T-helper 2 cell treated with Interferon-gamma antibody and Interleukin-4, amounts not matched to agents 5 μg/mL and 100 μg/mL, for 36 hours (primary cell): ENCODE measurements around the gene CD74.

Experiments
- DNase-seq: peaks from one replicate; pipeline ENCODE4 v3.0.0; 2021; ENCODE audit warnings: low spot score
- H3K27ac Mint-ChIP-seq: one replicate; pipeline ENCODE4 v1.8.0; 2021; ENCODE audit warnings: mild to moderate bottlenecking, mixed read lengths
- H3K27me3 Mint-ChIP-seq: one replicate; pipeline ENCODE4 v1.8.0; 2021; ENCODE audit warnings: low read depth, mixed read lengths
- H3K36me3 Mint-ChIP-seq: one replicate; pipeline ENCODE4 v1.8.0; 2021; ENCODE audit warnings: low read depth, mixed read lengths
- H3K4me1 Mint-ChIP-seq: one replicate; pipeline ENCODE4 v1.8.0; 2021; ENCODE audit warnings: low read depth, mixed read lengths
- H3K4me3 Mint-ChIP-seq: one replicate; pipeline ENCODE4 v1.8.0; 2022; ENCODE audit warnings: mild to moderate bottlenecking, moderate library complexity, mixed read lengths
- H3K9me3 Mint-ChIP-seq: one replicate; pipeline ENCODE4 v1.8.0; 2021; ENCODE audit warnings: mixed read lengths

The CD74 gene

DNA sequence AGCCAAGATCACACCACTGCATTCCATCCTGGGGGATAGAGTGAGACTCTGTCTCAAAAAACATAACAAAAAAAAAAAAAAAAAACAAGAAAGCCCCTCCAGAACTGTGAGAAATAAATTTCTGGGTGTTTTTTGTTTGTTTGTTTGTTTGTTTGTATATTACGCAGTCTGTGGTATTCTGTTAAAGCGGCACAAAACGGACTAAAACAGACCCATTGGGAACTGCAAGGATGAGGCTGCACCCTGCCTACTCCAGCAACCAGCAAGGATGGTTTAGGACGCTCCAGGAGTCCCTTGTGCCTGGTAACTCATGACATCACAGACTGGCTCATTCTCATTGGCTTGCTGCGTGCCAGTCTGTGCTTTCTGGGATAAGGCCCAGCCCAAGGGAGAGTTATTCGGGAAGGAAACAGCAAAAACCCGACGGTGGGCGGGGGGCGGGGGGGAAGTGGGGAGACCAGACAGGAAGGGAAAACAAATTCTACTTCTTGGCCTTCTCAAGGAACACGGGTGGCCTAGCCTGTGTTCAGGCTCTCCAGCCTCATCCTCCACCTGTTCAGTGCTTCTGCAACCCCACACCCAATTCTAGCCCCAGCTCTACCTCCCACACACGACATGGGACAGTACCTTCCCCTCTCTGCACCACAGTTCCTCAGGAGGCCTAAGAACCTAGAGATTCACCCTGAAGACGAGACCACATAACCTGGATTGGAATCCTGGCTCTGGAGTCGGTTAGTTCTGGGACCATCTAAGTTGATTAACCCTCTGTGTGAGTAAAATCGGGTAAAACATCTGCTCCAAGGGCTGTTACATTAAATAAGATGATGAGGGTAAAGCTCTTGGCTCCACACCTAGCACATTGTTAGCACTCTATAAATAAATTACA, 2.8 kb downstream of the CD74 start:
- DNase-seq: peak; percentile 43
- H3K4me1 Mint-ChIP-seq: peaks cover 27% of the 10 kb centered on the region

DNA sequence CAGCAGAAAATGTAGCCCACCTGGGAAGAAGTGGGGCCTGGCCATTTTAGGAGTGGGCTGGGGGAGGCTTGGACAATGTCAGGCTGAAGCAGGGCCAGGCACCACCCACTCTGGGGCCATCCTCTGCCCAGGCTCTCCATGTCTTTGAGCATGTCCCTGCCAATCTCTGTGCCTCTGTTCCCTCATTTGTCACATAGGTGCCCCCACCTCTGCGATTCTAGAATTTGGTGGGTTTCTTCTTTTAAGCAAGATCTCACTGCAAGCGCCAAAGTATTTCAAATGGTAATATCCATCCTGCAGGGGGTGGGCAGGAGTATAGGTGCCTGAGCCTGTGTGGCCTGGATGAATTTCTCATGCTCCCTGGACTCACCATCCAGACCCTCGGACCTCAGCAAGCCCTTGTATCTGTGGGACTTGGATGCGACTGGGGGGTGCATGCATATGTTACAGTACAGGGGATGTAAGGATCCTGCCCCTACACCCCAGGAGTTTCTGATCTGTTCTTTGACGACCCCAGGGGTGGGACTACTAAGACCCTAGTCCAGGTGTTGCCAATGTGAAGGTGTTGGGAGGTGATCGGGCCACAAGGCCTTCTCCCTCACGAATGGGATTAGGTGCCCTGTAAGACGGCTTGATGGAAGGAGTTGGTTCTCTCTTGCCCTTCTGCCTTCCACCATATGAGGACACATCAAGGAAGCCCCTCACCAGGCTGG, 4.3 kb downstream of the CD74 start:
- H3K36me3 Mint-ChIP-seq: peaks cover 38% of the 10 kb centered on the region
- H3K27ac Mint-ChIP-seq: peak overlapping the region; percentile 45
- no peak overlapping the region for H3K4me3 Mint-ChIP-seq
- peaks cover 25% of the 10 kb centered on the region for H3K4me1 Mint-ChIP-seq
- no peaks in the 10 kb centered on the region for H3K9me3 Mint-ChIP-seq
- DNase-seq: no peak
- no peaks in the 10 kb centered on the region for H3K27me3 Mint-ChIP-seq

More for the DNA sequence above, 2.8 kb downstream of the CD74 start:
- Mint-ChIP-seq H3K27ac (peak overlapping the region; percentile 98), H3K4me3 (peak overlapping the region; percentile 92), H3K27me3 (no peaks in the 10 kb centered on the region), H3K9me3 (no peaks in the 10 kb centered on the region), H3K36me3 (peaks cover 38% of the 10 kb centered on the region)

DNA sequence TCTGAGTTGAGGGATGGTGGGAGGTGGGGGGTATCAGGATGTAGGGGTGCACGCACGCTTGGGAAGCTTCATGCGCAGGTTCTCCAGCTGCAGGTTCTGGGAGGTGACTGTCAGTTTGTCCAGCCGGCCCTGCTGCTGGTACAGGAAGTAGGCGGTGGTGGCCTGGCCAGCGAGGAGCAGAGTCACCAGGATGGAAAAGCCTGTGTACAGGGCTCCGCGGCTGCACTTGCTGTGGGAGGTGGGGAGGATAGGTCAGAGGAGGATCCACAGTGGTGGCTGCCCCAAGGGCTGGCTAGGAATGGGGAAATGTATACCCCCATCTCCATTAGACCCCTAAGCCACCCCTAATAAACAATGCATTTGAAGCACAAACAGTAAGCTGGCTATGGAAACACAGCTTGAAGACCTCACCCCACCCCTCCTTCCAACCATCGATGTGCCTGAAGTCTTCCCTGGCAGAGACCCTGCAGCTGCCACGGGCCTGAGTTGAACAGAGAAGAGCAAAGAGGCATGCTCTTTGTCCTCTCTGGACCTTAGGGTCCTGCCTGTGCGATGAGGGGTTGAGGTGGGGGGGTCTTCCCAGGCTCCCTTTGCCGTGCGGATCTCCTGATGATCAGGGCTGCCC, 5.5 kb downstream of the CD74 start:
- Mint-ChIP-seq H3K4me3 (no peak overlapping the region), H3K36me3 (peaks cover 41% of the 10 kb centered on the region), H3K4me1 (peaks cover 19% of the 10 kb centered on the region), H3K27ac (no peak overlapping the region), H3K27me3 (no peaks in the 10 kb centered on the region), H3K9me3 (no peaks in the 10 kb centered on the region)
- DNase-seq: no peak

DNA sequence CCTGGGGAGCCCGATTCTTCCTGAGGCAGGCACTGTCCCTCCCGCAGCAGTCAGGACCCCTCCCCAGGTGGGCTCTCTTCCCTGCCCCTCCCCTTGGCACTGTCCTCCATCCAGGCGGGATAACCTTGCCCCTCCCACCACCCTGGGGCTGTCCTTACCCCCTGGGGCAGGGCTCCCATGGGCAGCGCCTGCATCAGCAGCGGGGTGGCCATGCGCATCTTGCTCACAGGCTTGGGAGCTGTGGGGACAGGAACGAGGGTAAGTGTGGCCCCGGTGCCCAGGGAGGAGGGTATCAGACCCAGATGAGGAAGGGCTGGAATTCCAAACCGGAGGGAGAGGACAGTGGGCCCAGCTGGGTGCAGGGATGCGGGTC, 6.0 kb downstream of the CD74 start:
- DNase-seq: no peak
- H3K4me3 Mint-ChIP-seq: no peak overlapping the region
- no peak overlapping the region for H3K27ac Mint-ChIP-seq
- H3K4me1 Mint-ChIP-seq: peaks cover 17% of the 10 kb centered on the region
- no peaks in the 10 kb centered on the region for H3K9me3 Mint-ChIP-seq
- H3K27me3 Mint-ChIP-seq: no peaks in the 10 kb centered on the region
- peaks cover 43% of the 10 kb centered on the region for H3K36me3 Mint-ChIP-seq

DNA sequence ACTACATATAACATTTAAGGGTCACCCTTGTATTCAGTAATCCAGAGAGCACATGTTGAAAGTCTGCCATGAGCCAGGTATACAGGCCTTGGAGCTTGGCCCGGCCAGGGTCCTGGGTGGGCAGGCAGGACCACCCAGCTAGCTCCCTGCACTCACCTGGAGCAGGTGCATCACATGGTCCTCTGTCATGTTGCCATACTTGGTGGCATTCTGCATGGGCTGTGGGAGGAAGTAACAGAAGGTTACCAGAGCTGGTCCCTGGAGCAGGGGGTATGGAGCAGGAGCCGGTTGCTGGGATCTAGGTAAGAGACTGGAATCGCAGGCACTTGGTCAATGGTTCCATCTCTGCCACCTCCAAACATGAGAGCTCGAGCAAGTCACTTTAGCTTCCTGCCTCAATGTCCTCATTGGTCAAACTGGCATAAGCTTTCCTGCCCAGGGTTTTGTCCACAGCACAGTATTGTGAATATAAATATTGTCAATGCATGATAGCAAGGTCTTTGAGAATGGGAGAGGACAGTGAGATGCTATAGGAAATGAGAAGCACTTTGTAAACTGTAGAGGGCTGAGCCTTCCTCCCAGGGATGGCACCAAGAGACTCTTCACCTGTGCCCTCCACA, 6.5 kb downstream of the CD74 start:
- Mint-ChIP-seq H3K27me3 (no peaks in the 10 kb centered on the region), H3K4me3 (no peak overlapping the region), H3K9me3 (no peaks in the 10 kb centered on the region), H3K27ac (no peak overlapping the region), H3K4me1 (peaks cover 15% of the 10 kb centered on the region), H3K36me3 (peaks cover 48% of the 10 kb centered on the region)
- DNase-seq: no peak

DNA sequence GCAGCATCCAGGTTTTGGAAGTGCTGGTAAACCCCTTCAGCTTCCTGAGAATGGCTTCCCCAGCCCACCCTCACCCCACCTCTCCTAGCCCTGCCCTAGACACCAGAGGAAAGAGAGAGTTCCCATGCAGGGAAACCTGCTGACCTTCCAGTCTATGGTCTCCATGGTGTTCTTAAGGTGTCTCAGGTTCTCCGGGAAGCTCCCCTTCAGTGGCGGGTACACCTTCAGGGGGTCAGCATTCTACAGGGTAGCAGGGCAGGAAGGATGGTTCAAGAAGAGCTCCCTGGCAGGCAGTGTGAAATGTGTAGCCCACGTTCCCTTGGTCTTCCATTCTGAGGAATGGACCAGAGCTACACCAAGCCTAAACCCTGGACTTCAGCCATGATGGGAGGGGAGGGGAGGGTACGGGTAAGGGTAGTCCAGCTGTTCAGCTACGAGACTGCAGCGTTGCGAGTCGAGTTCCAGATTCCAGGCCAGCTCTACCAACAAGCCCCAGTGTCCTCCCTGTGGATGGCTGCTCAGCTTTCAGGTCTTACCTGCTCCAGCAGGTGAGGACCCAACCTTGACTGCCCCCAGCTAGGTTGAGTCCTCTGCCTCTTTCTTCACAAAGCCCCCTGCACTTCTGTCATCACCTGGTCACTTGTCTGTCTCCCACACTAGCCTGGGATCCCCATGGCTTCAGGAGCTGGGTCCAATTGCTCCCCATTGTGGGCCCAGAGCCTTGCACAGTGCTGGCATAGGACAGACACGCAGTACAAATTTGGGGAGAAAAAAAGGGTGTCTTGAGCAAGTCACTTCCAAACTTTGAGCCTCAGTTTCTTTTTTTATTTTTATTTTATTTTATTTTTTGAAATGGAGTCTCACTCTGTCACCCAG, 7.5 kb downstream of the CD74 start:
- H3K9me3 Mint-ChIP-seq: no peaks in the 10 kb centered on the region
- no peaks in the 10 kb centered on the region for H3K27me3 Mint-ChIP-seq
- no peak for DNase-seq
- peaks cover 9% of the 10 kb centered on the region for H3K4me1 Mint-ChIP-seq
- no peak overlapping the region for H3K4me3 Mint-ChIP-seq
- H3K36me3 Mint-ChIP-seq: peaks cover 47% of the 10 kb centered on the region
- no peak overlapping the region for H3K27ac Mint-ChIP-seq

GRCh38 chr5:150404535-150404934, 8.2 kb downstream of the CD74 start:
- Mint-ChIP-seq H3K4me1 (peaks cover 4% of the 10 kb centered on the region), H3K36me3 (peaks cover 48% of the 10 kb centered on the region), H3K9me3 (no peaks in the 10 kb centered on the region), H3K27me3 (no peaks in the 10 kb centered on the region), H3K4me3 (no peak overlapping the region), H3K27ac (no peak overlapping the region)
- DNase-seq: no peak

DNA sequence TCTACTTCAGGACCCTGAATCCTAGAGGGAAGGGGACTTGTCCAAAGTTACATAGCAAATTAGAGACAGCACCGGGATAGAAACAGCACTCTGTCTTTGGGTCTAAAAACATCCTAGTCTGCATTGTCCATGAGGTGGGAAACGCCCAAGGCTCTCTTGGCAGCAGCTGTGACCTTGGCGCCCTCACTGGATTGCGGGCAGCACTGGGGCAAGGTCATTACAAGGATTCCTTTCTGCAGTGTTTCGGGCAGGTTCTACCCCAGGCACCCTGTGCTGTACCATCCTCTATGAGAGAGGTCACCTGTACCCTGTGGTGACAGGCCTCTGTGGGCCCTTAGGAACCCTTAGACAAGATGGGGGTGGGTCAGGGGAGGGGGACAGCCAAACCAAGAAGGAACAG, 8.6 kb downstream of the CD74 start:
- no peak for DNase-seq
- Mint-ChIP-seq H3K36me3 (peaks cover 52% of the 10 kb centered on the region), H3K9me3 (no peaks in the 10 kb centered on the region), H3K27me3 (no peaks in the 10 kb centered on the region), H3K4me1 (peaks cover 4% of the 10 kb centered on the region), H3K4me3 (no peak overlapping the region), H3K27ac (no peak overlapping the region)

- H3K36me3 Mint-ChIP-seq: peaks cover 54% of the 10 kb centered on the region
- no peaks in the 10 kb centered on the region for H3K27me3 Mint-ChIP-seq
- no peaks in the 10 kb centered on the region for H3K9me3 Mint-ChIP-seq
- H3K27ac Mint-ChIP-seq: peak overlapping the region; percentile 28
- H3K4me1 Mint-ChIP-seq: peaks cover 4% of the 10 kb centered on the region
- DNase-seq: no peak
- no peak overlapping the region for H3K4me3 Mint-ChIP-seq
These were observed 9.8 kb downstream of the CD74 start for GRCh38 chr5:150402901-150403342.

- Mint-ChIP-seq H3K9me3 (no peaks in the 10 kb centered on the region), H3K4me1 (peaks cover 4% of the 10 kb centered on the region), H3K36me3 (peaks cover 57% of the 10 kb centered on the region), H3K27me3 (no peaks in the 10 kb centered on the region), H3K4me3 (no peak overlapping the region), H3K27ac (peak overlapping the region; percentile 28)
- no peak for DNase-seq
These were observed 10.4 kb downstream of the CD74 start for GRCh38 chr5:150402229-150402773.

GRCh38 chr5:150401376-150402228, 11.1 kb downstream of the CD74 start:
- peak overlapping the region; percentile 60 for H3K27ac Mint-ChIP-seq
- H3K4me1 Mint-ChIP-seq: peaks cover 4% of the 10 kb centered on the region
- no peaks in the 10 kb centered on the region for H3K9me3 Mint-ChIP-seq
- H3K27me3 Mint-ChIP-seq: no peaks in the 10 kb centered on the region
- no peak for DNase-seq
- no peak overlapping the region for H3K4me3 Mint-ChIP-seq
- peaks cover 51% of the 10 kb centered on the region for H3K36me3 Mint-ChIP-seq

GRCh38 chr5:150401076-150401375, 11.7 kb downstream of the CD74 start:
- peak overlapping the region; percentile 60 for H3K27ac Mint-ChIP-seq
- H3K4me1 Mint-ChIP-seq: peaks cover 4% of the 10 kb centered on the region

More at GRCh38 chr5:150401076-150401375, 11.7 kb downstream of the CD74 start:
- H3K9me3 Mint-ChIP-seq: no peaks in the 10 kb centered on the region
- peaks cover 53% of the 10 kb centered on the region for H3K36me3 Mint-ChIP-seq
- DNase-seq: no peak
- H3K4me3 Mint-ChIP-seq: no peak overlapping the region
- no peaks in the 10 kb centered on the region for H3K27me3 Mint-ChIP-seq
